Brain microvascular endothelial cell (primary cell): Measurements from ENCODE around the gene INPP5E.

Experiments used
- DNase-seq: peaks from one replicate; pipeline ENCODE4 v3.0.0-alpha.2; 2020
- H3K27ac ChIP-seq: fragments of 250-450 bp; sonication (Bioruptor Pico); 2 replicates; pipeline ENCODE4 v1.5.1; 2020; ENCODE audit warnings: mild to moderate bottlenecking, moderate library complexity
- H3K27me3 ChIP-seq: fragments of 250-450 bp; sonication (Bioruptor Pico); replicated peaks from 2 replicates; pipeline ENCODE4 v1.5.1; 2020; ENCODE audit warnings: mild to moderate bottlenecking
- H3K36me3 ChIP-seq: fragments of 250-450 bp; sonication (Bioruptor Pico); replicated peaks from 2 replicates; pipeline ENCODE4 v1.5.1; 2020; ENCODE audit warnings: mild to moderate bottlenecking
- H3K4me3 ChIP-seq: 2 replicates; pipeline ENCODE4 v1.5.1; 2011; ENCODE audit warnings: low read depth, mild to moderate bottlenecking, control low read depth, low read length, moderate library complexity
- in situ Hi-C: cut with HindIII; loops from 2 replicates; pipeline ENCODE4 v1.10.0; 2017; ENCODE audit warnings: low sequenced_read_pairs, low pct_ligation_motif_present
- TF ChIP-seq, protein P1 (sequence below): IDR thresholded peaks from 2 replicates; pipeline ENCODE4 v1.5.1; 2011; ENCODE audit warnings: low read depth, mild to moderate bottlenecking, moderate library complexity, low read length, control low read depth, inconsistent platforms; ENCODE audit errors: missing control alignments

Gene INPP5E

DNA sequence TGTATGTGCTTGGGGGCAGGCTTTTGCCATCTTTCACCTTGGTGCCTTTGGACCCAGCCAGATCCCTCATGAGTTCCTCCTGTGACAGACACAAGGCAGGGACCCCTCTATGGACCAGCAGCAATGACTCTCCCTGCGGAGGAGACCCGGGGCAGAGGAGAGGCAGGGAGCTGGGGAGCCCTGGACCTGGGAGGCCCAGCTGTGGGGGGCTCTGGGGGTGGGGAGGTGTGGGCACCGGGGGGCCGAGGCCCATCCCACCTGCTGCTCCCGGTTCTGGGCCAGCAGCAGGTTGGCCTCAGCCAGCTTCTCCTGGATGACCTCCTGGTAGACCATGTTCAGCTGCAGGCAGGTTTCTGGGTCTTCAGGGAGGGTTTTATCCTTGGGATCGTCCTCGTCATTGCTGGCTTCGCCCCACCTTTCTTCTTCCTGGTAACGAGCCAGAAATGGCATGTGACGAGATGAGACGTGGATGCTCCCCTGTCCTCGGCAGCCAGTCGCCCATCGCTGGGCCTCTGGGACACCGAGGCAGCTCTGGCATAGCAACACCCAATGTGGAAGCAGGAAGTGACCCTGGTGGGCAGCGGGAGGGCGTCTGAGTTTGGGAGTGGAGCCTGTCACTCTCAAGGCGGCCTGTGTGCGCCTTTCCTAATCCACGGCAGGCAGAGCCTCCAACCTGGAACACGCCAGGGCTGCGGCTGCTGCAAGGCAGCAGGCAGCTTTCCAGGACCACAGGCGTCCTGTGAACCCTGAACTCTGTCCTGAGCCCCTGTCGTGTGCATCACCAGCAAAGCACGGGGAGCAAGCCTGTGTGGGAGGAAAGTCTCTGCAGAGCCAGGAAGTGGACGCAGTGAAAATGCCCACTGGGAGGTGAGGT, 44.1 kb downstream of the INPP5E start:
- H3K4me3 ChIP-seq = no peak overlapping the region
- H3K36me3 ChIP-seq = peaks cover 74% of the 10 kb centered on the region
- in situ Hi-C loops = no loop called here
- DNase-seq = no peak
- H3K27me3 ChIP-seq = no peaks in the 10 kb centered on the region
- no peak overlapping the region for H3K27ac ChIP-seq
- TF ChIP-seq, protein P1, sequence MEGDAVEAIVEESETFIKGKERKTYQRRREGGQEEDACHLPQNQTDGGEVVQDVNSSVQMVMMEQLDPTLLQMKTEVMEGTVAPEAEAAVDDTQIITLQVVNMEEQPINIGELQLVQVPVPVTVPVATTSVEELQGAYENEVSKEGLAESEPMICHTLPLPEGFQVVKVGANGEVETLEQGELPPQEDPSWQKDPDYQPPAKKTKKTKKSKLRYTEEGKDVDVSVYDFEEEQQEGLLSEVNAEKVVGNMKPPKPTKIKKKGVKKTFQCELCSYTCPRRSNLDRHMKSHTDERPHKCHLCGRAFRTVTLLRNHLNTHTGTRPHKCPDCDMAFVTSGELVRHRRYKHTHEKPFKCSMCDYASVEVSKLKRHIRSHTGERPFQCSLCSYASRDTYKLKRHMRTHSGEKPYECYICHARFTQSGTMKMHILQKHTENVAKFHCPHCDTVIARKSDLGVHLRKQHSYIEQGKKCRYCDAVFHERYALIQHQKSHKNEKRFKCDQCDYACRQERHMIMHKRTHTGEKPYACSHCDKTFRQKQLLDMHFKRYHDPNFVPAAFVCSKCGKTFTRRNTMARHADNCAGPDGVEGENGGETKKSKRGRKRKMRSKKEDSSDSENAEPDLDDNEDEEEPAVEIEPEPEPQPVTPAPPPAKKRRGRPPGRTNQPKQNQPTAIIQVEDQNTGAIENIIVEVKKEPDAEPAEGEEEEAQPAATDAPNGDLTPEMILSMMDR = no peak

DNA sequence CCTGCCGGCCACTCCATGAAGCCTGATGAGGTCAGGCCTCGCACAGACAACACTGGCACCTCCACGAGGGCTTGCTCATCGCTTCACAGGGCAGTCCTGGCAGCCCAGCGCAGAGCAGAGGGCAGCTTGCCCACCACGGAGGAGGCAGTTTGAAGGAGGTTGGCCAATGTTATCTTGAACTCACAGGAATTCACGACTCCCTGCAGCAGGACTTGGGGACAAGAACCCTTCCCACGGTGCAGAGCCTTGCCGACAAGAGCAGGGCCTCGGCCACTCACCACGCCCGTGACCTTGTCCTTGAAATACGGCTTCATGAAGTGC, 44.7 kb downstream of the INPP5E start:
- H3K36me3 ChIP-seq = peaks cover 76% of the 10 kb centered on the region

DNA sequence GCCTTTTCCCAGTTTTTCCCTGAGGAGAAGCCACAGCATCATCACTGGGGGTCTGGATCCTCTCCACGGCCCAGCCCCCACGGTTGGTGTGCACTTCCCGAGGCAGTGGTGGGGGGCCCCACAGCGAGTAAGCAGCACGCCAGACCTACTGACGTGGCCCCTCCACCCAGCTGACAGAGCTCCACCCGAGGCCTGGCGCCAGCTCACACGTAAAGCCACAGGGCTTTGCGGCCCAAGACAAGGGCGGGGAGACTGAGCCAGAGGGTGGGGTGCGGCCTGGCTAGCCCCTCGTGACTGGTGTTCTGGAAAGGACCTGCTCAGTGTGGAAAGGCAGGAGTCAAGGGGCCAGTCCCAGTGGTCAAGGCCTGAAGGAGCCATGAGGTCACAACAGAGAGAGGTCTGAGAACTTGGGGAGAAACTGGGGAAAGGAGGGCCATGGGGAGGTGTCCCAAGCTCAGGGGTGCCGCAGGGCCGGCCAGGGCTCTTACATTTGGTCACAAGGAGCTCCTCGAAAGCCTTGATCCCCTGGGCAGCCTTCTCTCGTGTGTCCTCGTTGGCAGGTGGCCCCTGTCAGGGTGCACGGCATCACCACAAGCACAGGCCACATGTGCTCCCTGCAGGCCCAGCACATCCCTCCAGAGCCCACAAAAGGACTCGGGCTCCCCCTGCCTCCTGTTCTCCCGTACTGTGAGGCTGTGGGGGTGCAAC, 45.2 kb downstream of the INPP5E start:
- no peak for DNase-seq
- in situ Hi-C loops = no loop called here
- Histone ChIP-seq H3K27me3 (no peaks in the 10 kb centered on the region), H3K27ac (no peak overlapping the region), H3K36me3 (peaks cover 81% of the 10 kb centered on the region), H3K4me3 (no peak overlapping the region)
- TF ChIP-seq, protein P1 = no peak

More for the DNA sequence above, 44.7 kb downstream of the INPP5E start:
- DNase-seq = no peak
- in situ Hi-C loops = no loop called here
- no peak overlapping the region for H3K27ac ChIP-seq
- TF ChIP-seq, protein P1 = no peak
- no peaks in the 10 kb centered on the region for H3K27me3 ChIP-seq
- H3K4me3 ChIP-seq = no peak overlapping the region

DNA sequence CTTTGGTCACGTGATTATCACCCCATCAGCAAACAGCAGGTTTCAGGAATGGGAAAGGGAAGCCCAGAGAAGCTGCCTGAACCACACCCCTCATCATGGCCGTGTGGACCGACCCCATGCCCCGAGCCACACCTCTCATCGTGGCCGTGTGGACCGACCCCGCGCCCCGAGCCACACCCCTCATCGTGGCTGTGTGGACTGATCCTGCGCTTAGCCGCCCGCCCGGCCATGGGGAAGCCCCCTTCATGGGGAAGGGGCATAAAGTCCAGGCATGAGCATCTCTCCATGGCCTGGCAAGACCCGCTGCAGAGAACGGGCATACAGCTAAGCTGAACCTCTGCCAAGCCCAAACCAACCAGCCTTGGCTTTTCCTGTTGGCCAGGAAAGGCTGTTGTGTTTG, 46.1 kb downstream of the INPP5E start:
- Histone ChIP-seq H3K27me3 (no peaks in the 10 kb centered on the region), H3K4me3 (no peak overlapping the region), H3K27ac (no peak overlapping the region), H3K36me3 (peaks cover 89% of the 10 kb centered on the region)
- in situ Hi-C loops = no loop called here
- TF ChIP-seq, protein P1 = no peak
- DNase-seq = no peak

DNA sequence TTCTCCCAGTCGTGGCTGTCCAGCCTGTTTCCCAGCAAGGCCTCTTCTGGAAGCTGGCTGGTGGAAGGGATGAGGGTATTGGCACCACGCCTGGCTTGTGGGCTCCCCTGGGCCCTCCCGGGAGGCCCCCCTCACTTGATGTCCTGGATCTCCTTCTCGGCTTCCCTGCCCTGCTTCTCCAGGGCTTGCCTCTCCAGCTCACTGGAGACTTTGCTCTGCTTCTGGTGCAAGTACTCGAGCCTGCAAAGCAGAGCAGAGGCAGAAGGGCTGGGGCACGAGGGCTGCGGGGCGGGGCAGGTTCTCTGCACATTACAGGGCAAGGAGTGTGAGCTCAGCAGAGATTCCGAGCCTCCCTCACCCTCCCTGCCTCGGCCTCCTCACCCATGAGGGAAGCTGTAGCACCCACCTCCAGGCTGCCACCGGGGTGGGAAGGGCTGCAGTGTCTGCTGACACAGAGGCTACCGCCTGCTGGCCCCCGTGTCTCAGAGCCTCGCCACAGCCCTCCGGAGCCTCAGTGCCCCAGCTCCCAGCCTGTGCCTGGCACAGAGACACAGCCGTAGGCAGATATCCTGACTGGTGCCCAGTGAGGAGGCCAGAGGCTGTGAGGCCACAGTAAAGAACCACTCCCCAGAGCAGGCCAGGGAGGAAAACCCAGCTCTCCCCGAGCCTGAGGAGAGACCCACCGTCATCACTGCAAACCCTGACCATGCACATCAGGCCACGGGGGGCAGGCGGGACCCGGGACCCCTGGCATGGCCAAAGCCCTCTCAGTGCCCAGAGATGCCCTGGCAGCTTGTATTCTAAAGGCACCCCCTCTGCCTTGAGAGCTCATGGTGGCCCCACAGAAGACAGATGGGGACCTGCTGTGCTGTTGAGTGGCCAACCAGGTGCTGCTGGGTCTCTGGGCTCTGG, 46.9 kb downstream of the INPP5E start:
- no peak overlapping the region for H3K4me3 ChIP-seq
- H3K27me3 ChIP-seq = no peaks in the 10 kb centered on the region
- TF ChIP-seq, protein P1 = no peak
- peaks cover 88% of the 10 kb centered on the region for H3K36me3 ChIP-seq
- H3K27ac ChIP-seq = no peak overlapping the region
- no peak for DNase-seq
- in situ Hi-C loops = no loop called here
